SH-SY5Y (cell line): ENCODE measurements around the gene SH3YL1.

Experiments used
- GATA2 ChIP-seq: IDR thresholded peaks from 2 replicates; pipeline ENCODE4 v1.6.1; 2011; ENCODE audit warnings: mild to moderate bottlenecking, low read depth, low read length
- GATA3 ChIP-seq: IDR thresholded peaks from 2 replicates; pipeline ENCODE4 v1.6.1; 2011; ENCODE audit warnings: low read depth, mild to moderate bottlenecking, low read length, moderate library complexity

- no peak for TF ChIP-seq GATA3
- no peak for TF ChIP-seq GATA2
These were observed 4.5 kb upstream of the SH3YL1 start for GRCh38 chr2:268323-268722.
